Prostate gland (tissue), 2 donors: ENCODE measurements around the gene RGS19. TPM values are rescaled to one million over a fixed set of nuclear protein-coding genes. Genes with fewer than 3 reads are reported as not detected.

Experiments used
- DNase-seq: peaks from one replicate; pipeline ENCODE4 v3.0.0-alpha.2; 2019; ENCODE audit warnings: low spot score
- H3K27ac ChIP-seq, 2 donors: fragments of 200-600 bp; sonication (generic); 2 replicates each; pipeline ENCODE4 v1.5.1; 2017 to 2019
- H3K27me3 ChIP-seq: fragments of 200-600 bp; sonication (generic); replicated peaks from 2 replicates; pipeline ENCODE4 v1.5.1; 2019; ENCODE audit not compliant: insufficient read depth
- H3K36me3 ChIP-seq, 2 donors: fragments of 200-600 bp; sonication (generic); 1 replicate in 1 of 2; 2 replicates in 1 of 2; pipeline versions ENCODE4 v1.5.1 to v1.8.1; 2017 to 2019
- H3K4me1 ChIP-seq: fragments of 200-600 bp; sonication (generic); replicated peaks from 2 replicates; pipeline ENCODE4 v1.5.1; 2019
- H3K4me3 ChIP-seq, 2 donors: fragments of 200-600 bp; sonication (generic); 2 replicates each; pipeline ENCODE4 v1.5.1; 2017 to 2019
- H3K9me3 ChIP-seq: fragments of 200-600 bp; sonication (generic); 2 replicates; pipeline ENCODE4 v1.5.1; 2017
- POLR2A ChIP-seq: fragments of 450-650 bp; IDR thresholded peaks from one replicate; pipeline ENCODE4 v1.6.1; 2016; ENCODE audit warnings: antibody characterized with exemption, mild to moderate bottlenecking
- POLR2AphosphoS5 ChIP-seq: sonication (generic); formaldehyde crosslinking; IDR thresholded peaks from one replicate; pipeline ENCODE4 v1.6.1; 2017; ENCODE audit warnings: antibody characterized with exemption
- WGBS: methylation state at CpG from one replicate; pipeline ENCODE4 v1.1.5; 2018; 5-methylcytosine and 5-hydroxymethylcytosine counted together
- intact Hi-C: fragments of 100-400 bp; cut with DNase I; formaldehyde crosslinking; loops from one replicate; pipeline ENCODE4 v1.14.2; 2022
- total RNA-seq, 2 donors: library from RNA; depleted of rRNA; stranded (reverse); fragments of >200 nt; gene quantifications; one replicate each; pipeline ENCODE4 v1.1.0, GENCODE V29; 2016
- TF ChIP-seq, protein P1 (sequence below), 4 experiments: fragments of 200-600 bp in 2 of 4; fragments of 450-650 bp in 2 of 4; sonication (generic) in 2 of 4; IDR thresholded peaks; 1 replicate in 3 of 4; 2 replicates in 1 of 4; pipeline ENCODE4 v1.5.1; 2016 to 2019; ENCODE audit warnings: antibody characterized with exemption in 4 of 4, mild to moderate bottlenecking in 2 of 4, moderate library complexity in 2 of 4

The RGS19 gene
- total RNA-seq, 2 donors from 2014 or later = 13.3 to 15.1 TPM

GRCh38 chr20:64103871-64104666 is 24.8 kb upstream of the RGS19 start:
- H3K36me3 ChIP-seq = no peaks in the 10 kb centered on the region
- TF ChIP-seq, protein P1, sequence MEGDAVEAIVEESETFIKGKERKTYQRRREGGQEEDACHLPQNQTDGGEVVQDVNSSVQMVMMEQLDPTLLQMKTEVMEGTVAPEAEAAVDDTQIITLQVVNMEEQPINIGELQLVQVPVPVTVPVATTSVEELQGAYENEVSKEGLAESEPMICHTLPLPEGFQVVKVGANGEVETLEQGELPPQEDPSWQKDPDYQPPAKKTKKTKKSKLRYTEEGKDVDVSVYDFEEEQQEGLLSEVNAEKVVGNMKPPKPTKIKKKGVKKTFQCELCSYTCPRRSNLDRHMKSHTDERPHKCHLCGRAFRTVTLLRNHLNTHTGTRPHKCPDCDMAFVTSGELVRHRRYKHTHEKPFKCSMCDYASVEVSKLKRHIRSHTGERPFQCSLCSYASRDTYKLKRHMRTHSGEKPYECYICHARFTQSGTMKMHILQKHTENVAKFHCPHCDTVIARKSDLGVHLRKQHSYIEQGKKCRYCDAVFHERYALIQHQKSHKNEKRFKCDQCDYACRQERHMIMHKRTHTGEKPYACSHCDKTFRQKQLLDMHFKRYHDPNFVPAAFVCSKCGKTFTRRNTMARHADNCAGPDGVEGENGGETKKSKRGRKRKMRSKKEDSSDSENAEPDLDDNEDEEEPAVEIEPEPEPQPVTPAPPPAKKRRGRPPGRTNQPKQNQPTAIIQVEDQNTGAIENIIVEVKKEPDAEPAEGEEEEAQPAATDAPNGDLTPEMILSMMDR (IDR thresholded peaks at IDR 0.05) = no peak
- TF ChIP-seq POLR2AphosphoS5 (no peak), POLR2A (no peak)
- no peak overlapping the region for H3K4me3 ChIP-seq
- peaks cover 4% of the 10 kb centered on the region for H3K4me1 ChIP-seq
- H3K27me3 ChIP-seq = peaks cover 3% of the 10 kb centered on the region
- intact Hi-C loops = no loop called here
- DNase-seq = no peak
- H3K27ac ChIP-seq = no peak overlapping the region
- no peaks in the 10 kb centered on the region for H3K9me3 ChIP-seq
- WGBS = 72% methylated on average over 20 of the region's 20 CpGs

- DNase-seq = no peak
- TF ChIP-seq, protein P1 (IDR thresholded peaks at IDR 0.05) = no peak
- TF ChIP-seq POLR2A = no peak
- Histone ChIP-seq H3K27me3 (peaks cover 3% of the 10 kb centered on the region), H3K4me3 (peak overlapping the region; percentile 31 to 41), H3K9me3 (no peaks in the 10 kb centered on the region), H3K27ac (no peak overlapping the region), H3K4me1 (peaks cover 4% of the 10 kb centered on the region), H3K36me3 (no peaks in the 10 kb centered on the region)
- WGBS = 19% methylated on average over 30 of the region's 30 CpGs
- intact Hi-C loops = no loop called here
Observed at GRCh38 chr20:64102647-64103354, 23.5 kb upstream of the RGS19 start.

DNA sequence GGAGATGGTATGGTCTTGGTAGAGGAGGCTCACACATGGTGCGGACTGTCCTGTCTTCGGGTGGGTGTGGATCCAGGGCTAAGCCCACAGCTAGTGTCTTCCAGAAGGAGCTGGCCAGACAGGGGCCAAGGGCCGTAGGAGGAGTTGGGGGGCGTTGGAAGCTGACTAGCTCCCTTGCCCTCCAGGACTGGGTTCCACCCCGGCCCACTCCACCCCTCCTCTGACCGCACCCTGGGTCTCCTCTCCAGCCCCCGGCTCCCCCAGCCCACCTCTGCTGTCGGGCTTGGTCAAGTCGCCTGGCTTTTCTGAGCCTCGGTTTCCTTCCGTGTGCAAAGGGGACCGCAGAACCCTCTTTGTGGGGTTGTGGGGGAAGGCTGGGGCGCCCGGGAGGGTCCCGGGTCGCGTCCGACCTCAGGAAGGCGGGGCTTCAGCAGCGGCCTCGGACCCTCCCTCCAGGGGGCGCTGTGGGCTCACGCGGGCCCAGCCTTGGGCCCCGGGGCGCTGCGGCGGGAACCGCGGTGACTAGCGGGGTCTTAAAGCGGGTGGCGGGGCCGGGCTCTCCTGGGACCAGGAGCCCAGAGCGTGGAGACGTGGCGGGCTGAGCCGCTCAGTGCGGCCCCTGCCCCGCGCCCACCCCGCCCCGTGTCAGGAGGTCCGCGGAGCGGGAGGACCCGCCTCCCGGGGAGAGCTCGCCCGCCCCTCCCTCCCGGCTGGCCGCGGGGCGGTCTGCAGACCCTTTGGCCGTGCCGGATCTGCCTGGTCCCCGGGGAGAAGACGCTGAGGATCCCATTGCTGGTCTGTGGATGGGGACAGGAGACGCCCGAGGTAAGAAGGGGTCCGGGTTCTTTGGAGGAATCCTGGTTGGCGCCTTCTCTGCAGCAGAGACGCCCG is 22.7 kb upstream of the RGS19 start:
- Histone ChIP-seq H3K4me1 (peaks cover 4% of the 10 kb centered on the region), H3K9me3 (no peaks in the 10 kb centered on the region), H3K4me3 (peak overlapping the region; percentile 31 to 41), H3K36me3 (no peaks in the 10 kb centered on the region), H3K27me3 (peaks cover 3% of the 10 kb centered on the region), H3K27ac (no peak overlapping the region)
- peak; percentile 29 for DNase-seq
- intact Hi-C loops = no loop called here
- TF ChIP-seq, protein P1 (IDR thresholded peaks at IDR 0.05) = peak; percentile 42 to 58 (median 56)
- TF ChIP-seq POLR2A = no peak
- WGBS = 12% methylated on average over 49 of the region's 64 CpGs

DNA sequence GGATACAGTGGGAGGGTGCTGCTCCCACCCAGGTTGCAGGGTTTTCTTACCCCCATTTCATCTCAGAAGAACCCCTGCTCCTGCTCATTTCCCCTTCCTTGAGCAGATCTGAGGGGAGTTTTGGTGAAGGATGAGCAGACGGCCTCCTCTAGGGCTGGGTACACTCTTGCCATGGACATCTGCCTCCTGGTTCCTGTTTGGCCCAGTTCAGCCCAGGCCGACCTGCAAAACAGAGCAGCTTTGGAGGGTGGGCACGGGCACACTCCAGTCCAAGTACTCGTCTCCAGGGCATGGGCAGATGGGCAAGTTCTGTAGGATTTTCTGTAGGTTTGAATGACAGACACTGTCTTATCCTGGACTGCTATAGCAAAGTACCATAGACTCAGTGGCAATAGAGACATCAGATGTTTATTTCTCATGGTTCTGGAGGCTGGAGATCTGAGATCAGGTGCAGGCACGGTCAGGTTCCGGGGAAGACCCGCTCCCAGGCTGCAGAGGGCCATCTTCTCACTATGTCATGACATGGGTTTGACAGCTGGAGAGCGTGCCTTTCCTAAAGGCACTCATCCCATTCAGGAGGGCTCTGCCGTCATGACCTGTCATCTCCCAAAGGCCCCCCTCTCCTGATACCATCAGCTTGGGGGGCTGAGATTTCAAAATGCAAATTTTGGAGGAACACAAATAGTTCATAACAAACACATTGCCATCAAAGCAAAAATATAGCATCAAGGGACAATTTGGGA is 21.8 kb upstream of the RGS19 start:
- TF ChIP-seq POLR2A (no peak), POLR2AphosphoS5 (no peak)
- TF ChIP-seq, protein P1 (IDR thresholded peaks at IDR 0.05) = no peak
- no peak overlapping the region for H3K4me3 ChIP-seq
- H3K27ac ChIP-seq = no peak overlapping the region
- H3K4me1 ChIP-seq = peaks cover 4% of the 10 kb centered on the region
- intact Hi-C loops = no loop called here
- peaks cover 3% of the 10 kb centered on the region for H3K27me3 ChIP-seq
- DNase-seq = no peak
- WGBS = 93% methylated on average over 9 of the region's 9 CpGs
- no peaks in the 10 kb centered on the region for H3K36me3 ChIP-seq
- no peaks in the 10 kb centered on the region for H3K9me3 ChIP-seq
